NT2/D1 (cell line): ENCODE measurements around the gene PCYT1A.
"Not testable (repeated sequence)": the region's sequence is repeated elsewhere in the genome, so short reads cannot be mapped to it uniquely, and the experiment has no call there.

Experiments
- DNase-seq: peaks from one replicate; pipeline ENCODE4 v3.0.0-alpha.2; 2011; ENCODE audit warnings: low read depth, low spot score
- H3K27me3 ChIP-seq: 2 replicates; pipeline ENCODE4 v1.6.0; 2011; ENCODE audit warnings: mild to moderate bottlenecking; ENCODE audit not compliant: insufficient read length, insufficient read depth
- H3K36me3 ChIP-seq: 2 replicates; pipeline ENCODE4 v1.6.1; 2011; ENCODE audit warnings: mild to moderate bottlenecking, low read length, mixed read lengths; ENCODE audit not compliant: insufficient read depth, insufficient read length
- H3K4me1 ChIP-seq: 2 replicates; pipeline ENCODE4 v1.5.1; 2011; ENCODE audit not compliant: insufficient read depth, insufficient read length
- H3K4me3 ChIP-seq: 2 replicates; pipeline ENCODE4 v1.5.1; 2011; ENCODE audit warnings: low read depth; ENCODE audit not compliant: insufficient read length
- H3K9ac ChIP-seq: 2 replicates; pipeline ENCODE4 v1.6.0; 2011; ENCODE audit warnings: low read depth; ENCODE audit not compliant: insufficient read length
- H3K9me3 ChIP-seq: 2 replicates; pipeline ENCODE4 v1.5.1; 2011; ENCODE audit warnings: mild to moderate bottlenecking, low read length; ENCODE audit not compliant: insufficient read depth
- SUZ12 ChIP-seq: IDR thresholded peaks from 2 replicates; pipeline ENCODE4 v1.6.1; 2011; ENCODE audit not compliant: insufficient read length, insufficient read depth; ENCODE audit errors: extremely low read depth
- YY1 ChIP-seq: IDR thresholded peaks from 2 replicates; pipeline ENCODE4 v1.6.1; 2011; ENCODE audit not compliant: insufficient read length, insufficient read depth
- ZNF274 ChIP-seq: IDR thresholded peaks from 2 replicates; pipeline ENCODE4 v1.6.1; 2011; ENCODE audit warnings: mild to moderate bottlenecking, low read depth, low read length

Gene PCYT1A

GRCh38 chr3:196323691-196324090 lies 36.2 kb upstream of the PCYT1A start:
- Histone ChIP-seq H3K4me3 (no peak overlapping the region), H3K9ac (no peak overlapping the region), H3K27me3 (no peaks in the 10 kb centered on the region), H3K36me3 (no peaks in the 10 kb centered on the region), H3K4me1 (peaks cover 9% of the 10 kb centered on the region), H3K9me3 (no peaks in the 10 kb centered on the region)
- TF ChIP-seq ZNF274 (no peak), SUZ12 (no peak), YY1 (no peak)
- no peak for DNase-seq

- no peak for TF ChIP-seq ZNF274
- Histone ChIP-seq H3K4me1 (peaks cover 9% of the 10 kb centered on the region), H3K4me3 (no peak overlapping the region), H3K9me3 (no peaks in the 10 kb centered on the region), H3K9ac (no peak overlapping the region), H3K27me3 (no peaks in the 10 kb centered on the region), H3K36me3 (no peaks in the 10 kb centered on the region)
- no peak for DNase-seq
These were observed 35.5 kb upstream of the PCYT1A start for GRCh38 chr3:196323016-196323415.

- Histone ChIP-seq H3K9me3 (no peaks in the 10 kb centered on the region), H3K9ac (no peak overlapping the region), H3K4me3 (no peak overlapping the region), H3K36me3 (peaks cover under 1% of the 10 kb centered on the region), H3K27me3 (no peaks in the 10 kb centered on the region), H3K4me1 (peaks cover 4% of the 10 kb centered on the region)
- DNase-seq = no peak
- no peak for TF ChIP-seq SUZ12
- TF ChIP-seq ZNF274 = no peak
- no peak for TF ChIP-seq YY1
These were observed 33.6 kb upstream of the PCYT1A start for GRCh38 chr3:196321162-196321561.

- Histone ChIP-seq H3K9me3 (no peaks in the 10 kb centered on the region), H3K4me1 (peaks cover 4% of the 10 kb centered on the region), H3K27me3 (no peaks in the 10 kb centered on the region), H3K4me3 (no peak overlapping the region), H3K36me3 (peaks cover 5% of the 10 kb centered on the region), H3K9ac (no peak overlapping the region)
- TF ChIP-seq ZNF274 = no peak
- no peak for TF ChIP-seq SUZ12
- TF ChIP-seq YY1 = no peak
- no peak for DNase-seq
These were observed 32.6 kb upstream of the PCYT1A start for GRCh38 chr3:196320137-196320536.

GRCh38 chr3:196317687-196318467 lies 30.4 kb upstream of the PCYT1A start, which contains the start of gene DYNLT2B:
Gene DYNLT2B (minus strand): TSS chr3:196318240. CDS start chr3:196318152, 88 bp downstream.
- Histone ChIP-seq H3K27me3 (no peaks in the 10 kb centered on the region), H3K9me3 (no peaks in the 10 kb centered on the region), H3K36me3 (peaks cover 14% of the 10 kb centered on the region), H3K4me3 (peak within 1 kb of the TSS; percentile 76), H3K4me1 (peaks cover 4% of the 10 kb centered on the region), H3K9ac (peak within 1 kb of the TSS; percentile 90)
- TF ChIP-seq YY1 = no peak
- TF ChIP-seq ZNF274 = no peak
- no peak for TF ChIP-seq SUZ12
- DNase-seq = peak; percentile 81

- H3K4me1 ChIP-seq, DNase-seq: not testable (repeated sequence)
- peaks cover 14% of the 10 kb centered on the region for H3K36me3 ChIP-seq
These were observed 29.5 kb upstream of the PCYT1A start for GRCh38 chr3:196316799-196317686.

GRCh38 chr3:196315821-196316220 lies 28.3 kb upstream of the PCYT1A start:
- H3K27me3 ChIP-seq = no peaks in the 10 kb centered on the region

More at GRCh38 chr3:196316799-196317686, 29.5 kb upstream of the PCYT1A start:
- Histone ChIP-seq H3K9ac (peak overlapping the region; percentile 90), H3K4me3 (peak overlapping the region; percentile 76)
- H3K27me3 ChIP-seq, H3K9me3 ChIP-seq: not testable (repeated sequence)

More at GRCh38 chr3:196315821-196316220, 28.3 kb upstream of the PCYT1A start:
- TF ChIP-seq ZNF274 (no peak), SUZ12 (no peak)
- Histone ChIP-seq H3K4me3 (no peak overlapping the region), H3K9me3 (no peaks in the 10 kb centered on the region), H3K4me1 (peaks cover 4% of the 10 kb centered on the region), H3K36me3 (peaks cover 14% of the 10 kb centered on the region), H3K9ac (no peak overlapping the region)
- no peak for DNase-seq
